HG02885 (cell line): ENCODE results near the gene B3GAT3.
"Not testable (repeated sequence)": the region's sequence is repeated elsewhere in the genome, so short reads cannot be mapped to it uniquely, and the experiment has no call there.

ENCODE experiments used
- ATAC-seq: cut with Tn5 transposase; IDR thresholded peaks from one replicate; pipeline ENCODE4 v1.9.1; 2021; ENCODE audit warnings: mild to moderate bottlenecking; ENCODE audit not compliant: unreplicated experiment, poor library complexity

B3GAT3 gene

GRCh38 chr11:62604460-62605120 is 17.2 kb downstream of the B3GAT3 start:
- no peak for ATAC-seq

- ATAC-seq: no peak
Observed at GRCh38 chr11:62603776-62604299, 17.9 kb downstream of the B3GAT3 start.

GRCh38 chr11:62603072-62603408 is 18.7 kb downstream of the B3GAT3 start:
- no peak for ATAC-seq

GRCh38 chr11:62602141-62603071 is 19.4 kb downstream of the B3GAT3 start:
- ATAC-seq: peak; percentile 3

GRCh38 chr11:62601372-62602140 is 20.2 kb downstream of the B3GAT3 start, which contains the start of gene MTA2:
MTA2 (minus strand) TSS chr11:62601865; CDS start chr11:62601450, 415 bp downstream.
- peak; percentile 79 for ATAC-seq

GRCh38 chr11:62601122-62601371 is 20.7 kb downstream of the B3GAT3 start:
- no peak for ATAC-seq

- no peak for ATAC-seq
Observed at GRCh38 chr11:62600367-62601121, 21.2 kb downstream of the B3GAT3 start.

GRCh38 chr11:62599901-62600300 is 21.9 kb downstream of the B3GAT3 start:
- ATAC-seq: no peak

GRCh38 chr11:62599069-62599696 is 22.6 kb downstream of the B3GAT3 start:
- peak; percentile 46 for ATAC-seq

- no peak for ATAC-seq
Observed at GRCh38 chr11:62595124-62595523, 26.7 kb downstream of the B3GAT3 start.

GRCh38 chr11:62593434-62594044 is 28.2 kb downstream of the B3GAT3 start:
- ATAC-seq: no peak

GRCh38 chr11:62592989-62593421 is 28.8 kb downstream of the B3GAT3 start:
- no peak for ATAC-seq

- no peak for ATAC-seq
Observed at GRCh38 chr11:62592146-62592815, 29.5 kb downstream of the B3GAT3 start.

- peak; percentile 93 for ATAC-seq
Observed at GRCh38 chr11:62591448-62592145, 30.2 kb downstream of the B3GAT3 start, which contains the start of gene TUT1. TUT1 (minus strand) TSS chr11:62591523; CDS start chr11:62591485, 38 bp downstream.

GRCh38 chr11:62588966-62589637 is 32.7 kb downstream of the B3GAT3 start:
- no peak for ATAC-seq

GRCh38 chr11:62585356-62585755 is 36.4 kb downstream of the B3GAT3 start:
- ATAC-seq: not testable (repeated sequence)

GRCh38 chr11:62581735-62582134 is 40.1 kb downstream of the B3GAT3 start:
- ATAC-seq: not testable (repeated sequence)
